ENCODE measurements around the gene TRAPPC4. TPM values are rescaled to one million over a fixed set of nuclear protein-coding genes. Genes with fewer than 3 reads are reported as not detected.
A peak's percentile ranks its signal among the peaks of the same experiment; 100 is the strongest.

The TRAPPC4 gene
- total and polyA plus RNA-seq, 2 donors (not counting 1 experiment from before 2014, with no cell fraction given) = 61.4 to 64.5 TPM

GRCh38 chr11:119023741-119024140, 5.2 kb downstream of the TRAPPC4 start:
- no peak overlapping the region for H3K9ac ChIP-seq (ENCODE audit: low read length)
- no peak overlapping the region for H3K4me3 ChIP-seq (ENCODE audit: control extremely low read depth in 1 of 5, extremely low read depth in 1 of 5, insufficient read depth in 1 of 5, low read depth in 2 of 5, low read length in 4 of 5)
- peaks cover 12 to 14% of the 10 kb centered on the region in 2 donors for H3K4me1 ChIP-seq (ENCODE audit: control insufficient read depth in 2 of 2, insufficient read depth in 2 of 2, low read length in 2 of 2)
- H3K36me3 ChIP-seq (replicated peaks in 1 of 2; ENCODE audit: control extremely low read depth in 1 of 2, control insufficient read depth in 1 of 2, extremely low read depth in 1 of 2, insufficient read depth in 2 of 2, low read length in 1 of 2) = peaks cover 7 to 44% of the 10 kb centered on the region in 2 experiments
- Mint-ChIP-seq H3K4me1 (peaks cover 17% of the 10 kb centered on the region), H3K9me3 (ENCODE audit: insufficient read depth) (no peaks in the 10 kb centered on the region), H3K4me3 (no peak overlapping the region), H3K27me3 (no peaks in the 10 kb centered on the region), H3K27ac (peak overlapping the region; percentile 8)
- H4K20me1 ChIP-seq (ENCODE audit: control insufficient read depth, insufficient read depth, low read length, poor library complexity, severe bottlenecking) = peaks cover 10% of the 10 kb centered on the region
- H3K27me3 ChIP-seq (replicated peaks in 1 of 4; ENCODE audit: control extremely low read depth in 1 of 4, control insufficient read depth in 3 of 4, insufficient read depth in 4 of 4, low read length in 3 of 4) = no peaks in the 10 kb centered on the region
- CTCF ChIA-PET = no interaction called here
- no peaks in the 10 kb centered on the region for H3K9me3 ChIP-seq (ENCODE audit: control extremely low read depth in 1 of 3, control insufficient read depth in 2 of 3, insufficient read depth in 1 of 3, low read length in 2 of 3)
- H3K27ac ChIP-seq (ENCODE audit: low read length in 2 of 2) = no peak overlapping the region
- peaks cover 54% of the 10 kb centered on the region for H3K79me2 ChIP-seq (ENCODE audit: control insufficient read depth, insufficient read depth, low read length)
- no peak overlapping the region for H2AFZ ChIP-seq (ENCODE audit: insufficient read depth, low read depth, low read length, poor library complexity, severe bottlenecking)
- TF ChIP-seq CTCF (IDR thresholded peaks at IDR 0.05) = no peak
- TF ChIP-seq EZH2 (IDR thresholded peaks at IDR 0.05; ENCODE audit: borderline replicate concordance, insufficient read depth, low read depth, low read length, poor library complexity, severe bottlenecking) = no peak
- no peak for ATAC-seq (ENCODE audit: low read depth)
- POLR2A ChIA-PET = interaction anchor here (1.0 kb wide), 1 partner anchor 26 kb away, joined by 3 read pairs; the partner anchor contains the start of gene CENATAC
- intact Hi-C loops (cut with micrococcal nuclease) = no loop called here
- no peak overlapping the region for H3K4me2 ChIP-seq (replicated peaks; ENCODE audit: low read depth, low read length, poor library complexity, severe bottlenecking)
- no peak for DNase-seq

GRCh38 chr11:119024430-119025098, 6.0 kb downstream of the TRAPPC4 start:
- Histone ChIP-seq H3K79me2 (ENCODE audit: control insufficient read depth, insufficient read depth, low read length) (peaks cover 55% of the 10 kb centered on the region), H2AFZ (ENCODE audit: insufficient read depth, low read depth, low read length, poor library complexity, severe bottlenecking) (no peak overlapping the region), H3K4me1 (ENCODE audit: control insufficient read depth in 2 of 2, insufficient read depth in 2 of 2, low read length in 2 of 2) (peaks cover 7 to 8% of the 10 kb centered on the region in 2 donors), H3K27ac (ENCODE audit: low read length in 2 of 2) (no peak overlapping the region), H4K20me1 (ENCODE audit: control insufficient read depth, insufficient read depth, low read length, poor library complexity, severe bottlenecking) (peaks cover 10% of the 10 kb centered on the region), H3K9ac (ENCODE audit: low read length) (no peak overlapping the region), H3K4me3 (ENCODE audit: control extremely low read depth in 1 of 5, extremely low read depth in 1 of 5, insufficient read depth in 1 of 5, low read depth in 2 of 5, low read length in 4 of 5) (no peak overlapping the region), H3K4me2 (replicated peaks; ENCODE audit: low read depth, low read length, poor library complexity, severe bottlenecking) (no peak overlapping the region), H3K9me3 (ENCODE audit: control extremely low read depth in 1 of 3, control insufficient read depth in 2 of 3, insufficient read depth in 1 of 3, low read length in 2 of 3) (no peaks in the 10 kb centered on the region), H3K27me3 (replicated peaks in 1 of 4; ENCODE audit: control extremely low read depth in 1 of 4, control insufficient read depth in 3 of 4, insufficient read depth in 4 of 4, low read length in 3 of 4) (no peaks in the 10 kb centered on the region), H3K36me3 (replicated peaks in 1 of 2; ENCODE audit: control extremely low read depth in 1 of 2, control insufficient read depth in 1 of 2, extremely low read depth in 1 of 2, insufficient read depth in 2 of 2, low read length in 1 of 2) (peaks cover 7 to 44% of the 10 kb centered on the region in 2 experiments)
- no peak for DNase-seq
- 94% methylated on average over 15 of the region's 15 CpGs for WGBS (ENCODE audit: insufficient coverage)
- H3K4me1 Mint-ChIP-seq = peaks cover 18% of the 10 kb centered on the region
- no peak overlapping the region for H3K4me3 Mint-ChIP-seq
- no peak overlapping the region for H3K27ac Mint-ChIP-seq
- ChIA-PET CTCF (no interaction called here), POLR2A (interaction anchor here (0.9 to 1.0 kb wide), 2 partner anchors 22 to 27 kb away, joined by 3 to 6 read pairs; partner anchors contain the start of gene CENATAC)
- H3K27me3 Mint-ChIP-seq = no peaks in the 10 kb centered on the region
- TF ChIP-seq CTCF (IDR thresholded peaks at IDR 0.05) = no peak
- TF ChIP-seq EZH2 (IDR thresholded peaks at IDR 0.05; ENCODE audit: borderline replicate concordance, insufficient read depth, low read depth, low read length, poor library complexity, severe bottlenecking) = no peak
- ATAC-seq (ENCODE audit: low read depth) = no peak
- intact Hi-C loops (cut with micrococcal nuclease) = no loop called here
- no peaks in the 10 kb centered on the region for H3K9me3 Mint-ChIP-seq (ENCODE audit: insufficient read depth)

All from B cell (primary cell).